ENCODE data around the gene KCNJ15. TPM values are rescaled to one million over a fixed set of nuclear protein-coding genes. Genes with fewer than 3 reads are reported as not detected.

The KCNJ15 gene
- total RNA-seq, 2 experiments from 2014 or later, result 0.15 to 0.17 TPM

- Mint-ChIP-seq H3K9me3 (no peaks in the 10 kb centered on the region), H3K27me3 (peaks cover 19% of the 10 kb centered on the region), H3K36me3 (no peaks in the 10 kb centered on the region), H3K27ac (no peak overlapping the region), H3K4me3 (no peak overlapping the region), H3K4me1 (ENCODE audit: low read depth) (peaks cover 12% of the 10 kb centered on the region)
- intact Hi-C loops (cut with micrococcal nuclease), result no loop called here
- ChIA-PET CTCF (no interaction called here), POLR2A (no interaction called here)
- no peak for DNase-seq
These were observed 6.7 kb downstream of the KCNJ15 start for GRCh38 chr21:38263493-38263892.

- intact Hi-C loops (cut with micrococcal nuclease), result no loop called here
- no peak overlapping the region for H3K4me3 Mint-ChIP-seq
- H3K36me3 Mint-ChIP-seq, result no peaks in the 10 kb centered on the region
- no peak overlapping the region for H3K27ac Mint-ChIP-seq
- POLR2A ChIA-PET, result no interaction called here
- H3K4me1 Mint-ChIP-seq (ENCODE audit: low read depth), result peaks cover 22% of the 10 kb centered on the region
- H3K9me3 Mint-ChIP-seq, result no peaks in the 10 kb centered on the region
- peaks cover 10% of the 10 kb centered on the region for H3K27me3 Mint-ChIP-seq
- no peak for DNase-seq
- CTCF ChIA-PET, result no interaction called here
These were observed 7.8 kb downstream of the KCNJ15 start for GRCh38 chr21:38264571-38264970.

DNA sequence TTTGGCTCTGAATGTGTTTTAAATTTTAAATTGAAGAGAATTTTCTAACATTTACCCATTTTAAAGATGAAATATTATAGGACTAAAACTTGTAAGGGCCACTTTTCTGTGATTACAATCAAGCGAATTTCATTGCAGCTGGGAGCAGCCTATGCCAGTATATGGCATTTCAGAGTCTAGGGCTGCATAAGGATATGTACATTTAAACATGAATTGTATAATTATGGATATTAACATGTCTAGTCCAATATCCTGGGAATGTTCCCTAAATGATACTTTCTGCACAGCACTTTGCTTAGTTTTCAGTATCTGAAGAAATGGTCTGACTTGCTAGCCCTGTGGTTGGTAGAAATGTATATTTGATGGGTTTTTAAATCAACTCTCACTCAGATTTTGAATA is 8.4 kb downstream of the KCNJ15 start:
- H3K36me3 Mint-ChIP-seq, result no peaks in the 10 kb centered on the region

GRCh38 chr21:38266732-38267131 is 9.9 kb downstream of the KCNJ15 start:
- H3K4me1 Mint-ChIP-seq (ENCODE audit: low read depth), result peaks cover 27% of the 10 kb centered on the region
- peaks cover 11% of the 10 kb centered on the region for H3K27me3 Mint-ChIP-seq
- H3K9me3 Mint-ChIP-seq, result no peaks in the 10 kb centered on the region
- no peak for DNase-seq
- H3K4me3 Mint-ChIP-seq, result no peak overlapping the region
- ChIA-PET POLR2A (no interaction called here), CTCF (no interaction called here)
- intact Hi-C loops (cut with micrococcal nuclease), result no loop called here
- H3K27ac Mint-ChIP-seq, result no peak overlapping the region
- H3K36me3 Mint-ChIP-seq, result no peaks in the 10 kb centered on the region

More for the DNA sequence above, 8.4 kb downstream of the KCNJ15 start:
- ChIA-PET POLR2A (no interaction called here), CTCF (no interaction called here)
- Mint-ChIP-seq H3K4me1 (ENCODE audit: low read depth) (peaks cover 27% of the 10 kb centered on the region), H3K4me3 (no peak overlapping the region), H3K27me3 (peaks cover 13% of the 10 kb centered on the region), H3K9me3 (no peaks in the 10 kb centered on the region), H3K27ac (no peak overlapping the region)
- DNase-seq, result no peak
- intact Hi-C loops (cut with micrococcal nuclease), result no loop called here

- ChIA-PET CTCF (no interaction called here), POLR2A (interaction anchor here (1.3 kb wide), 1 partner anchor 56 kb away, joined by 3 read pairs; no protein-coding TSS in a partner anchor)
- intact Hi-C loops (cut with micrococcal nuclease), result no loop called here
- Mint-ChIP-seq H3K27ac (no peak overlapping the region), H3K9me3 (no peaks in the 10 kb centered on the region), H3K36me3 (no peaks in the 10 kb centered on the region), H3K4me1 (ENCODE audit: low read depth) (peaks cover 27% of the 10 kb centered on the region), H3K27me3 (peaks cover 11% of the 10 kb centered on the region), H3K4me3 (no peak overlapping the region)
- no peak for DNase-seq
These were observed 10.5 kb downstream of the KCNJ15 start for GRCh38 chr21:38267136-38267755.

- peaks cover 27% of the 10 kb centered on the region for H3K4me1 Mint-ChIP-seq (ENCODE audit: low read depth)
- no peaks in the 10 kb centered on the region for H3K36me3 Mint-ChIP-seq
- peaks cover 11% of the 10 kb centered on the region for H3K27me3 Mint-ChIP-seq
- H3K9me3 Mint-ChIP-seq, result no peaks in the 10 kb centered on the region
- ChIA-PET POLR2A (interaction anchor here (1.1 to 1.3 kb wide), 2 partner anchors 38 to 55 kb away, joined by 3 read pairs; no protein-coding TSS in a partner anchor), CTCF (interaction anchor here (3.5 kb wide), 1 partner anchor 84 kb away, joined by 12 read pairs; no protein-coding TSS in a partner anchor)
- no peak overlapping the region for H3K27ac Mint-ChIP-seq
- H3K4me3 Mint-ChIP-seq, result no peak overlapping the region
- intact Hi-C loops (cut with micrococcal nuclease), result no loop called here
- no peak for DNase-seq
These were observed 11.4 kb downstream of the KCNJ15 start for GRCh38 chr21:38267991-38268863.

- ChIA-PET POLR2A (interaction anchor here (1.1 kb wide), 2 partner anchors 37 to 55 kb away, joined by 3 to 4 read pairs; no protein-coding TSS in a partner anchor), CTCF (interaction anchor here (3.5 kb wide), 1 partner anchor 83 kb away, joined by 12 read pairs; no protein-coding TSS in a partner anchor)
- Mint-ChIP-seq H3K36me3 (no peaks in the 10 kb centered on the region), H3K27ac (no peak overlapping the region), H3K27me3 (peaks cover 11% of the 10 kb centered on the region), H3K4me3 (no peak overlapping the region), H3K9me3 (no peaks in the 10 kb centered on the region), H3K4me1 (ENCODE audit: low read depth) (peaks cover 27% of the 10 kb centered on the region)
- DNase-seq, result no peak
- intact Hi-C loops (cut with micrococcal nuclease), result loop anchor here (1.0 kb wide), 2 partner anchors 54 to 80 kb away; no protein-coding TSS in a partner anchor
These were observed 12.2 kb downstream of the KCNJ15 start for GRCh38 chr21:38268864-38269575.

- Mint-ChIP-seq H3K4me1 (ENCODE audit: low read depth) (peaks cover 27% of the 10 kb centered on the region), H3K36me3 (no peaks in the 10 kb centered on the region), H3K27me3 (peaks cover 13% of the 10 kb centered on the region), H3K4me3 (no peak overlapping the region), H3K9me3 (no peaks in the 10 kb centered on the region), H3K27ac (no peak overlapping the region)
- POLR2A ChIA-PET, result interaction anchor here (1.1 kb wide), 2 partner anchors 36 to 54 kb away, joined by 3 to 4 read pairs; no protein-coding TSS in a partner anchor
- DNase-seq, result no peak
- CTCF ChIA-PET, result interaction anchor here (3.5 kb wide), 1 partner anchor 83 kb away, joined by 12 read pairs; no protein-coding TSS in a partner anchor
- intact Hi-C loops (cut with micrococcal nuclease), result loop anchor here (1.0 kb wide), 2 partner anchors 54 to 80 kb away; no protein-coding TSS in a partner anchor
These were observed 12.8 kb downstream of the KCNJ15 start for GRCh38 chr21:38269576-38269936.

DNA sequence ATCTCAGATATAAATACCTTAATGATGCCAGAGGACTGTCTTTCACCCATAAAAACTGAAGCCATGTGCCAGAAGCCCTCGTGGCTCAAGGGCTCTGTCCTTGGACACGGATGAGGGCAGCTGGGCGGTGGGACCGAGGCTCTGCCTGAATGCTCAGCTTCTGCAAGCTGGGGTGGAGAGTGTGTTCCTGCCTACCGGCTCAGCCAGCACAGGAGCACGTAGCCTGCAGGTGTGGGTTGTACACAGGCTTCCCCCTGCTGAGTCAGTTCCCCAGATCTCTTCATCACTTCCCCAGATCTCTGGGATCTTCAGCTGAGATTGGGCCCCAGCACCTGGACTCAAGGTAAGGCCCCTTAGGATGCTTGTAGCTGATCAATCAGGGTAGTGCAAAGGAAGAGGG is 15.4 kb downstream of the KCNJ15 start:
- H3K27me3 Mint-ChIP-seq, result peaks cover 6% of the 10 kb centered on the region
- POLR2A ChIA-PET, result no interaction called here
- CTCF ChIA-PET, result no interaction called here
- H3K4me1 Mint-ChIP-seq (ENCODE audit: low read depth), result peaks cover 28% of the 10 kb centered on the region
- intact Hi-C loops (cut with micrococcal nuclease), result no loop called here
- no peaks in the 10 kb centered on the region for H3K9me3 Mint-ChIP-seq
- H3K4me3 Mint-ChIP-seq, result no peak overlapping the region
- no peaks in the 10 kb centered on the region for H3K36me3 Mint-ChIP-seq
- DNase-seq, result no peak
- H3K27ac Mint-ChIP-seq, result no peak overlapping the region

- peaks cover 7% of the 10 kb centered on the region for H3K27me3 Mint-ChIP-seq
- intact Hi-C loops (cut with micrococcal nuclease), result no loop called here
- no peak for DNase-seq
- ChIA-PET POLR2A (no interaction called here), CTCF (interaction anchor here (0.6 kb wide), 1 partner anchor 55 kb away, joined by 3 read pairs; no protein-coding TSS in a partner anchor)
- H3K36me3 Mint-ChIP-seq, result no peaks in the 10 kb centered on the region
- H3K9me3 Mint-ChIP-seq, result no peaks in the 10 kb centered on the region
- H3K4me3 Mint-ChIP-seq, result no peak overlapping the region
- H3K27ac Mint-ChIP-seq, result no peak overlapping the region
- H3K4me1 Mint-ChIP-seq (ENCODE audit: low read depth), result peaks cover 15% of the 10 kb centered on the region
These were observed 17.2 kb downstream of the KCNJ15 start for GRCh38 chr21:38273745-38274542.

- Mint-ChIP-seq H3K27me3 (peaks cover 8% of the 10 kb centered on the region), H3K4me1 (ENCODE audit: low read depth) (peaks cover 5% of the 10 kb centered on the region), H3K36me3 (no peaks in the 10 kb centered on the region), H3K27ac (no peak overlapping the region), H3K4me3 (no peak overlapping the region), H3K9me3 (no peaks in the 10 kb centered on the region)
- intact Hi-C loops (cut with micrococcal nuclease), result loop anchor here (2.0 kb wide), 1 partner anchor 33 kb away; no protein-coding TSS in a partner anchor
- CTCF ChIA-PET, result interaction anchor here (0.9 kb wide), 1 partner anchor 75 kb away, joined by 3 read pairs; no protein-coding TSS in a partner anchor
- POLR2A ChIA-PET, result no interaction called here
- DNase-seq, result peak; percentile 34
These were observed 20.8 kb downstream of the KCNJ15 start for GRCh38 chr21:38277501-38278131.
